GM21723 (cell line): ENCODE data around the gene KCNN4.

Source experiments
- ATAC-seq: cut with Tn5 transposase; IDR thresholded peaks from one replicate; pipeline ENCODE4 v1.9.1; 2021; ENCODE audit warnings: mild to moderate bottlenecking, moderate library complexity; ENCODE audit not compliant: unreplicated experiment

KCNN4 gene

DNA sequence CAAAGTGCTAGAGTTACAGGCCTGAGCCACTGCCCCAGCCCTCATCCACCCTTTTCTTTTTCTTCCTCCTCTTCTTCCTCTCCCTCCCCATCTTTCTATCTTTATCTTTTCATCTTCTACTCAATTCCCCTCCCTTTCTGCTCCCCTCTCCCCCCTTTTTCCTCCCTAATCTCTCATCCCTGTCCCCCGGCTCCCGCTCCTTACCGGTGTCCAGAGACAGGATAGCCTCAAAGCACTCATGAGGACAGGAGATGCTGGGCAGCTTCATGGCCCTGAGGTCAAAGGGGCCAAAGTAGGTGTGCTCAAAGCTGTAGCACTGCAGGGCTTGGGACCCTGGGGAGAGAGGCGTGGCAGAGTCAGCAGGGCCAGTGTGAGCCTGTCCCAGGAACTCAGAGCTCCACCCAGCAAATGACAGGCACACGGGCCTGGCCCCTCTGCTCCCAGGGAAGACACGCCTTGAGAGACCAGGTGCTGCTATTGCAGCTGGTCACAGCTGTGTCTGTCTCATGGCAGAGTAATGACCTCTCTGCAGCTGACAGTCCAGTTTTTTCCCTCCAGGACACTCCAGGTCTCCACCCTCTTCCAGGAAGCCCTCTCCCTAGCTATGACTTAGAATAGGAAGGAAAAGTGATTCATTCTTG, 18.8 kb upstream of the KCNN4 start:
- ATAC-seq, result no peak

DNA sequence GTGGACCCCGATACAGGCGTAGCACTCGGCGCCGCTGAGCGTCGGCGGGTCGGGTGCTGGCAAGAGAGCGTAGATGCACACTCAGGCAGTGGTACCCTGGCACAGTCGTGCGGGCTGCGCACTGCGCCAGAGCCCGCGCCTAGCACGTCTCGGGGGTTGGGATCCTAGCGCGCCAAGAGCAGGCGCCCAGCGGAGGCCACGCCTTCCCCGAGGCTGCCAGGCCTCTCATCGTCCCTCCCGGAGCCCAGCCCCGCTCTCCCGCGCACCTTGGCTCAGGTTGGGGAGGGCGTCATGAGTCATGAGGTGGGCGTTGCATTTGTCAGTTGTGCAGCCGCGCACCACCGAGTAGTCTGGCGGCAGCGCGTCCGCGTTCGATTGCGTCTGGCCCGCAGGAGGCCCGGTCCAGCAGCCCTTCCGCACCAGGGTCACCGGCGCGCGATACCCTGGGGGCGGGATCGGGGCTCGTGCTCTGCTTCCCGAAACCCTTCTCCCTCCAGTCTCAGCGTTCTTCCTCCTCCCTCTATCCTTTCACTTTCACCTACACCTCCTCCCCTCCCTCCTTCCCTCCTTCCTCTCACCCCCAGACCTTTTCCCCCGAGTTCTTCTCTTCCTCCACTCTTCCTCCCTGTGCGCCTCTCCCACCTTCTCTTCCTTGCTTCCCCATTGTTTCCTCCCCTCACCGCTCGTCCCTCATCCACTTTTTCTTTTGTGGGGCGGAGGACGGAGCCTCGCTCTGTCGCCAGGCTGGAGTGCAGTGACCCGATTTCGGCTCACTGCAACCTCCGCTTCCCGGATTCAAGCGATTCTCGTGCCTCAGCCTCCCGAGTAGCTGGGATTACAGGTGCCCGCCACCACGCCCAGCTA, 18.0 kb upstream of the KCNN4 start:
- no peak for ATAC-seq

DNA sequence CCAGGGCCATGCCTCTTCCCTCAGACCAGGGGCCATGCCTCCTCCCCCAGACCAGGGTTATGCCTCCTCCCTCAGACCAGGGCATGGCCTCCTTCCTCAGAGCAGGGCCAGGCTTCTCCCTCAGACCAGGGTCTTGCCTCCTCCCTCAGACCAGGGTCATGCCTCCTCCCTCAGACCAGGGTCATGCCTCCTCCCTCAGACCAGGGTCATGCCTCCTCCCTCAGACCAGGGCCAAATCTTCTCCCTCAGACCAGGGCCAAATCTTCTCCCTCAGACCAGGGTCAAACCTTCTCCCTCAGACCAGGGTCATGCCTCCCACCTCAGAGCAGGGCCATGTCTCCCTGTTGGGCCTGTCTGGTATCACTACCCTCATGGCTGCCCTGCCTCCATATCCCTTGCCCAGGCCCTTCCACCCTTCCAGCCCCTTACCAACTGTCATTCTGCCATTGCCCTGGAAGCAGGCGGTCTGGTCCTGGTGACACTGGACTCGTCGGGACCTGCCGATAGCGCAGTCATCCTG, 17.3 kb upstream of the KCNN4 start:
- ATAC-seq, result no peak

DNA sequence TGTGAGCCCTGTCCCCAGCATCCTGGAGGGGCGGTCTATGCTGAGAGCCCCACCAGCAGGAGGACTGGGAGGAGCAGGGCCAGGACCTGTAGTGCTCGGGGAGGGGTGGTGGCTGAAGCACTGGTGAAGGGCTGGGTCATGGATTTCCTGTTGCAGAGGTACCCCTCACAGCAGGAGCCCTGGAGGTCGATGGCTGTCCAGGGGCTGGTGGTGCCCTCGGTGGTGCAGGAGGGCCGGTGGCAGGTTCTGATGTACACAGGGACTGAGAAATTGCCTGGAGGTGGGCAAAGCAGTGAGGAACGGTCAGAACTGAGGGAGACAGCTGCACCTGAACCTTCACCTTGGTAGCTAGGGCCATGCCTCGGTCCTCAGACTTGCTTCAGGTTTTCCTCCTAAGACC, 16.8 kb upstream of the KCNN4 start:
- ATAC-seq, result no peak

DNA sequence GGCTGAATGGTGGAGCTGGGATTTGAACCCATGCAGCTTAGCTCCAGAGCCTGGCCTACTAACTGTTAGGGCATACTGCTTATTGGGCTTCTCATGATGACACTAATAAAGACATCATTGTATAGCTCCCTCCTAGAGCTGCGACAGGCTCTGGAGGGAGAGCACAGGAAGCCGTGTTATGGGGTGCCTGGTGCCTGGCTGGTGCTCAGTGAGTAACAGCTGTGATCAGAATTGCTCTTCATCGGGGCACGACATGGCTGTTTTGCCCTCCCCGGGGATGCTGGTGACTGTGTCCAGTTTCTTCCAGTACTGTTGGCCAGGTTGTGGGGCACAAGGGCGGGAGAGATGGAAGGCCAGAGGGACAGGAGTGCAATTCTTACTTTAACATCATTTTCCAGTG, 16.3 kb upstream of the KCNN4 start:
- no peak for ATAC-seq

- ATAC-seq, result no peak
Observed at GRCh38 chr19:43790587-43790986, 9.8 kb upstream of the KCNN4 start.

- no peak for ATAC-seq
Observed at GRCh38 chr19:43789029-43789428, 8.3 kb upstream of the KCNN4 start.

- ATAC-seq, result no peak
Observed at GRCh38 chr19:43786665-43787064, 5.9 kb upstream of the KCNN4 start.

DNA sequence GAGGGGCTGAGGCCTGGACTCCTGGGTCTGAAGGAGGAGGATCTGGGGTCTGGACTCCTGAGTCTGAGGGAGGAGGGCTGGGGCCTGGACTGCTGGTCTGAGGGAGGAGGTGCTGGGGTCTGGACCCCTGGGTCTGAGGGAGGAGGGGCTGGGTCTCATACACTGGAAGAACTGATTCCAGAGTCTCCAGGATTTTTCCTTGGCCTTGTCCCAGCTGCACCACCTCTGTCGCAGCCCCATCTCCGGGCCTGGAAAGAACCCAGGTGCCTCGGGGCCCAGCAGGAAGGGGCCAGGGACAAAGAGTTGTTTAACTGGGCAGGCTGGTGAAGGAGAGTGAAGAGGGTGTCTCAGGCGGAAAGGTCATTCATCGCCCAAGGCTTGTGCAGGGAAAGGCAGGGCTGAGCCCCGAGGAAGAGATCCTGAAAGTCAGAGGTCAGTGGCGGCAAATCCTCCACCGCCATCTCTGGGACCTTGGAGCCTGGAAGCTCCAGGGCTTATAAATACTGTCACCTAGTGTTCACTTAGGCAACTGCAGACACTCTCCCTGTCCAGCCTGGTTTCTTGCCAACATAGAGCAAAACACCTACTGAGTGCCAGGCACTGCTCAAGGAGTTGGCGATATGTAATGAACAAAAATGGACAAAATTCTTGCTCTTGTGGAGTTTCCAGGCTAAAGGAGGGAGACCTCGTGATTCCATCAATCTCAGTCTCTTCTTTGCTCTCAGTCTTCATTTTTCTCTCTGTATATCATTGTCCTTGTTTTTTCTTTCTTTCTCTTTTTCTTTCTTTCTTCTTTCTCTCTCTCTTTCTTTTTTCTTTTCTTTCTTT, 4.4 kb upstream of the KCNN4 start:
- no peak for ATAC-seq

- no peak for ATAC-seq
Observed at GRCh38 chr19:43784241-43784980, 3.6 kb upstream of the KCNN4 start.

DNA sequence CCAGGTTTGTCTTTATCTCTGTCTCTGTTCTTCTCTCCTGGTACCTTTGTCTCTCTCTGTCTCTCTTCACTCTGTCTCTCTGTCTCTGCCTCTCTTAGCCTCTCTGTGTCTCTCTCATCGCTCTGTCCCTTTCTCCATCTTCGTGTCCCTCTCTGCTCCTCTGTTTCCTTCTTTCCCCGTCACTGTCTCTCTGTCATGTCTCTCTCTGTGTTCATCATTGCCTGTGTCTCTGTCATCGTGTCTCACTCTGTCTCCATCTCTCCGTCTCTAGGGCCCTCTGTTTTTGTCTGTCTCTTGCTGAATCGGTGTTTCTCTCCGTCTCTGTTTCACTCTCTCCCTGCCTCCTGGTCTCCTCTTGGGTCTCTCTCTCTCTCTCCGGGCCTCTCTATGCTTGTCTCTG, 2.9 kb upstream of the KCNN4 start:
- ATAC-seq, result no peak

- ATAC-seq, result no peak
Observed at GRCh38 chr19:43782689-43783231, 2.0 kb upstream of the KCNN4 start.

DNA sequence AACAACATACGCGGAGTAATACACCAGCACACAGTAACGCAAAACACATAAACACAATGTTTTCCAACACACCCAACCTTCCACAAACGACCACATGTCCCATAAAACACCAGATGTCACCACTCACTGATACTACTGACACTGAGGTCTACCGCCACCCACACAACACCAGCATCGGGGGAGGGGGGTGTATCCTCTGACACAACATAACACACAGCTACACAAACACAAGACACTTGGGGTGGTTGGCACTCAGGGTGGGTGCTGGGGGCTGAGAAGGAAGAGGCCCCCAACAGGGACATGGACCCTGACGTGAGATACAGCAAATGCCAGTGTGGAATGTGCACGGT, 1.5 kb upstream of the KCNN4 start:
- no peak for ATAC-seq

DNA sequence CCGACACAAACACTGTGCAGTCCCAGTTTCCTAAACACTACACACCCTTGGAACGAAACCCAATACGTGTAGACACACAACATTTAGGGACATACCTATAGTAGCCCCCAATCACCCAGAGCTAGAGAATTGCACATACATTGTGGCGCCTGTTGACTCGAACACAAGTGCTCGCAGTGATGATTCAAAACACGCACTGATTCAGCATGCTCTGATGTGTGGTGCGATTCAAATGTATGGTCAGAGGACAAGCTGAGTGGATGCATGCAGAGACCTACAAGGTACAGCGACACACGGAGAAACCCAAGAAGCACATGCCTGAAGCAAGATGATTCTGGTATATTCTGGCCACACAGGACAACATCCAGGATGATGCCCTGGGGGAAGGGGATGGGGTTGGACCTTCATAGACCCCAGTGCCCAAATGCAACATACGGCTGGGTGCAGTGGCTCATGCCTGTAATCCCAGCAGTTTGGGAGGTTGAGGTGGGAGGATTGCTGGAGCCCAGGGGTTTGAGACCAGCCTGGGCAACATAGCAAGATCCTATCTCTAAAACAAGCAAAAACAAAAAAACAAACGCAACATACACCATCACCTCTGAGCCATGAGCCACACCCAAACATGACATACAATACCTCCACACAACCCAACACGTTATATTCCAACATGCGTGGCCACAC, 997 bp upstream of the KCNN4 start:
- no peak for ATAC-seq

DNA sequence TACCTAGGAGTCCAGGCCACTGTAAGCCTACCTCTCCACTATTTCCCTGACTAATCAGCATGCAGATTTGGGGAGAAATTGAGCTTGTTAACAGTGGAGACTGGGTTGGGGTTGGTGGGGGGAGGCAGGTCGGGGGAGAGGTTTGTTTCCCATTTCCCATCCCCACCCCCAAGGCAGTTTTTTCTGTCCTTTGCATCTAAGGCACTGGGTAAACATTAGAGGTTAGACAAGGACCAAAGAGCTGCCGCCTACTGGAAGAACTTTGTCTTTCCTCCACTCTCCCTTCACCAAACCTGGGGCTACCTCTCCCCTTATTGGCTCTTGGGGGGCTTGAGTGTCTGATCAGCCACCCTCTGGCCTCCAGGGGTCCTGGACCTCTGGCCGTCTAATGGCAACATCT, 953 bp downstream of the KCNN4 start:
- ATAC-seq, result no peak

DNA sequence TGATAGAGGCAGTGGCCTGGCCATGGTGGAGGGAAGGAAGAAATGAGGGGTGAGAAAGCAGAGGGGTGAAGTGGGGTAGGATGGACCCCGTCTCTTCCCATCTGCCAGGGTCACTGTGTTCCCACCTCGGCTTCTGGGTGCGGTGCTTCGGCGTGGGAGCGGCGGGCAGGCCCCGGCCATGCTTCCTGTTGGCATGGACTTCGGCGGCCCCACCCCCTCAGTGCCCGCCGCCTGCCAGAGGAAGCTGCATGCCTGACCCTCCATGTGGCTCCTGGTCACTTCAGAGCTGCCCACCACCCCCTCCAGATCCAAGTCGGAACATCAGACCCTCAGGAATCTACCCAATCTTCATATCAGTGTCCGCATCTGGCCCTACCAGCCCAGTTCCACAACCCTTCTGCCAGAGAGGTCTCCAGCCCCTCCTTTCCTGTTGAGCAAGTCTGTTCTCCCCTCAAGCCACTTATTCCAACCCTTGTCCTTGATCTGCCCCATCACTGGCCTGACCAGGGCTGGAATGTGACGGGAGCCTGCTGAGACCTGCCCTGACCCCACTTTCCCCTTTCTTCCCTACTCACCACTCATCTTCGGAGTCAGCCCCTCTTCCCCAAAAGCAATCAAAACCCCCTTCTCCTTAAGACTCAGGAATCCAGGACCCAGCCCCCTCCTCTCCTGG, 1.5 kb downstream of the KCNN4 start:
- ATAC-seq, result no peak

DNA sequence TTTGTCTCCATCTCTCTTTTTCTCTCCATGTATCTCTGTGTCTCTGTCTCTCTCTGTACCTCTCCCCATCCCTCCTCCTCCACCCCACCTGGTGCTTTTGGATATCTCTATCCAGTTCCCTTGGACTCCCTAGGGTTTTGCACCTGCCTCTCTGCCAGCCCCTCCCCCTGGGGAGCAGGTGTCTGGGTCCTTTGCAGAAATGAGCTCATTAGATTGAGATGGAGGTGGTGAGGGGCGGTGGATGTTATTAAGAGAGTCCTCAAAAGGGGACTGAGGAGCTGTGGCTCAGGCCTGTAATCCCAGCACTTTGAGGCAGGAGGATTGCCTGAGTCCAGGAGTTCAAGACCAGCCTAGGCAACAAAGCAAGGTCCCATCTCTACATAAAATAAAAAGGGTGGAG, 2.1 kb downstream of the KCNN4 start:
- no peak for ATAC-seq

- ATAC-seq, result no peak
Observed at GRCh38 chr19:43777163-43777695, 3.5 kb downstream of the KCNN4 start.

DNA sequence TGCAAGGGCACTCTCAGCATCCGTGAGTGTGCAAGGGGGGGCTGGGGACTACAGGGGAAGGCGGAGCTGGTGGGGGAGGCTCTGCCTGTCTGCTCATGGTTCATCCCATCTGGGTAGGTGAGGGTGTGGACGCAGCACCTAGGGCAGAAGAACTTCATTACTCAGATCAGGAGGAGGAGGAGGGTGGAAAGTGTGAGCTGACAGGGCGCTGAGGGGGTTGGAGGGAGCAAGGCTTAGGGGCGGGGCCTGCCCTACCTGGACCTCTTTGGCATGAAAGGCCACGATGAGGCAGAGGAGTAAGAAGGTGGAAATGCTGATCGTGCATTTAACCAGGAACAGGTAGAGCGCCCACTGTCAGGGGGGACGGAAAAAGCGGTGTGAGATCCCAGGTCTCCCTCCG, 4.5 kb downstream of the KCNN4 start:
- no peak for ATAC-seq
